ENCODE data around the gene KLF18.

- TF ChIP-seq CTCF (IDR thresholded peaks at IDR 0.05 in 4 of 5, conservative IDR thresholded peaks at IDR 0.05 in 1 of 5) (no peak), POLR2A (IDR thresholded peaks at IDR 0.05) (no peak)
Measured at GRCh38 chr1:44120398-44120949, 21.0 kb downstream of the KLF18 start.

All from gastrocnemius medialis (tissue), 4 donors.